GM19328 (cell line): ENCODE data around the gene NXPH1.
A peak's percentile ranks its signal among the peaks of the same experiment; 100 is the strongest.

Experiments used
- ATAC-seq: cut with Tn5 transposase; IDR thresholded peaks from one replicate; pipeline ENCODE4 v1.9.1; 2021; ENCODE audit warnings: mild to moderate bottlenecking, moderate library complexity; ENCODE audit not compliant: unreplicated experiment

NXPH1 gene

GRCh38 chr7:8435590-8436545 is 2.5 kb downstream of the NXPH1 start:
- ATAC-seq, result no peak

- ATAC-seq, result peak; percentile 63
Measured at GRCh38 chr7:8436965-8437364, 3.6 kb downstream of the NXPH1 start.

- ATAC-seq, result no peak
Measured at GRCh38 chr7:8437606-8438005, 4.2 kb downstream of the NXPH1 start.

- no peak for ATAC-seq
Measured at GRCh38 chr7:8440670-8441069, 7.3 kb downstream of the NXPH1 start.

- no peak for ATAC-seq
Measured at GRCh38 chr7:8441106-8441965, 7.9 kb downstream of the NXPH1 start.

GRCh38 chr7:8442051-8442813 is 8.8 kb downstream of the NXPH1 start:
- no peak for ATAC-seq

- no peak for ATAC-seq
Measured at GRCh38 chr7:8442814-8443304, 9.4 kb downstream of the NXPH1 start.

GRCh38 chr7:8443576-8444467 is 10.4 kb downstream of the NXPH1 start:
- no peak for ATAC-seq

- ATAC-seq, result no peak
Measured at GRCh38 chr7:8444468-8444769, 11.0 kb downstream of the NXPH1 start.

- no peak for ATAC-seq
Measured at GRCh38 chr7:8453535-8453934, 20.1 kb downstream of the NXPH1 start.

- ATAC-seq, result no peak
Measured at GRCh38 chr7:8455426-8455825, 22.0 kb downstream of the NXPH1 start.

- ATAC-seq, result no peak
Measured at GRCh38 chr7:8462309-8462708, 28.9 kb downstream of the NXPH1 start.

GRCh38 chr7:8465338-8465737 is 31.9 kb downstream of the NXPH1 start:
- ATAC-seq, result no peak

GRCh38 chr7:8480527-8480926 is 47.1 kb downstream of the NXPH1 start:
- no peak for ATAC-seq

- no peak for ATAC-seq
Measured at GRCh38 chr7:8481096-8481495, 47.7 kb downstream of the NXPH1 start.

GRCh38 chr7:8481752-8482446 is 48.5 kb downstream of the NXPH1 start:
- ATAC-seq, result no peak

- no peak for ATAC-seq
Measured at GRCh38 chr7:8490391-8491045, 57.1 kb downstream of the NXPH1 start.

GRCh38 chr7:8491106-8491505 is 57.7 kb downstream of the NXPH1 start:
- ATAC-seq, result no peak
